AG04450 (cell line): Measurements from ENCODE around the gene IGSF11. TPM values are rescaled to one million over a fixed set of nuclear protein-coding genes. Genes with fewer than 3 reads are reported as not detected.

Source experiments
- CTCF ChIA-PET: fragments of 300-600, 350-600 bp; formaldehyde crosslinking; extraction: SDS; loops from one replicate; lab custom pipeline; 2022; ENCODE audit warnings: antibody characterized with exemption, inconsistent platforms; lab: Charles Lee
- POLR2A ChIA-PET: fragments of 350-600 bp; formaldehyde crosslinking; extraction: SDS; loops from one replicate; lab custom pipeline; 2021; ENCODE audit warnings: antibody characterized with exemption, inconsistent platforms; lab: Yijun Ruan, JAX
- DNase-seq: peaks from one replicate; pipeline ENCODE4 v3.0.0-alpha.2; 2011; ENCODE audit warnings: low read depth, low spot score
- H3K27ac ChIP-seq: one replicate; pipeline ENCODE4 v1.5.1; 2012; ENCODE audit warnings: low read depth, low read length, control low read depth
- H3K27me3 ChIP-seq: one replicate; pipeline ENCODE4 v1.6.0; 2012; ENCODE audit warnings: low read length; ENCODE audit not compliant: control insufficient read depth, insufficient read depth
- H3K4me3 ChIP-seq: 2 replicates; pipeline ENCODE4 v1.5.1; 2011; ENCODE audit warnings: mild to moderate bottlenecking, low read depth, low read length, control low read depth
- H3K9me3 ChIP-seq: 2 replicates; pipeline ENCODE4 v1.5.1; 2012; ENCODE audit warnings: low read length; ENCODE audit not compliant: control insufficient read depth, insufficient read depth
- polyA plus RNA-seq: library from polyadenylated mRNA; depleted of rRNA; stranded (reverse); fragments of >200 nt; gene quantifications from 2 replicates; pipeline ENCODE4 v1.2.3, GENCODE V29; 2011
- TF ChIP-seq, protein P1 (sequence below): IDR thresholded peaks from 2 replicates; pipeline ENCODE4 v1.5.1; 2011; ENCODE audit warnings: low read depth, low read length, control low read depth, inconsistent platforms

Gene IGSF11
- polyA plus RNA-seq, 1 experiment, result 0.05 TPM

DNA sequence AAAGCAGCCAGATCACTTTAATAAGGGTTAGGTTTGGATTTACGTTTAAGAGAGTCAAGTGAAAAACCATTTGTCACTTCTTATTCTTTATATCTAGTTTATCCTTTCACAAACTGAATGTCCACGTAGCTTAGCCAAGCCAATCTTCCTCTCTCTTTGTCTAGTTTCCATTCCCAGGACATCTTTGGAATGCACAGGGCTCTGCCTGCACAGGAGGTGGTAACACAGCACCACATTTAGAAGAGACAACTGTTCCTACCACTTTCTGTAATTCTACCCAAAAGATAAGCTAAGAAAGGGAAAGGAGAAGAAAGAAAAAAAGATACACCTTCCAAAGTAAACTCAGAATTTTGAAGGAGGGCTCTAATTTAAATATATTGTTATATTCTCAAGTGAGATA lies 67.9 kb downstream of the IGSF11 start:
- ChIA-PET CTCF (no interaction called here), POLR2A (no interaction called here)
- Histone ChIP-seq H3K27ac (no peak overlapping the region), H3K9me3 (no peaks in the 10 kb centered on the region), H3K27me3 (no peaks in the 10 kb centered on the region), H3K4me3 (no peak overlapping the region)
- no peak for DNase-seq
- TF ChIP-seq, protein P1, sequence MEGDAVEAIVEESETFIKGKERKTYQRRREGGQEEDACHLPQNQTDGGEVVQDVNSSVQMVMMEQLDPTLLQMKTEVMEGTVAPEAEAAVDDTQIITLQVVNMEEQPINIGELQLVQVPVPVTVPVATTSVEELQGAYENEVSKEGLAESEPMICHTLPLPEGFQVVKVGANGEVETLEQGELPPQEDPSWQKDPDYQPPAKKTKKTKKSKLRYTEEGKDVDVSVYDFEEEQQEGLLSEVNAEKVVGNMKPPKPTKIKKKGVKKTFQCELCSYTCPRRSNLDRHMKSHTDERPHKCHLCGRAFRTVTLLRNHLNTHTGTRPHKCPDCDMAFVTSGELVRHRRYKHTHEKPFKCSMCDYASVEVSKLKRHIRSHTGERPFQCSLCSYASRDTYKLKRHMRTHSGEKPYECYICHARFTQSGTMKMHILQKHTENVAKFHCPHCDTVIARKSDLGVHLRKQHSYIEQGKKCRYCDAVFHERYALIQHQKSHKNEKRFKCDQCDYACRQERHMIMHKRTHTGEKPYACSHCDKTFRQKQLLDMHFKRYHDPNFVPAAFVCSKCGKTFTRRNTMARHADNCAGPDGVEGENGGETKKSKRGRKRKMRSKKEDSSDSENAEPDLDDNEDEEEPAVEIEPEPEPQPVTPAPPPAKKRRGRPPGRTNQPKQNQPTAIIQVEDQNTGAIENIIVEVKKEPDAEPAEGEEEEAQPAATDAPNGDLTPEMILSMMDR, result no peak

DNA sequence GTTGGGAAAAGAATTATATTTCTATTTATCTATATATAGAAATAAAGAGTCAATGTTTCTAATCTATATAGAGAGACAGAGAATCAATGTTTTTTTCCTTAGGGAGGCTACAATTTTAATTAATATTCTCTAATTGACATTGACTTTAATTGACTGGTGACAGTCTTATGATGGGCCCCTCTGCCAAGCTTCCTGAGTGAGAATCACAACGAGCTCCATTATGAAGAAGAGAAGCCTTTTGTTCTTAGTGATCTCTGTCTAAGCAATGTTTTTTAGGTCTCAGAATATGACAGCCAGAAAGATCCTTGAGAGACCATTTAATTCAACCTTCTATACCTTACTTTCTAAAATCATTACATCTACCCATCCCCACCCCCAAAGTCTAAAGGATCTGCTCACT lies 70.9 kb downstream of the IGSF11 start:
- Histone ChIP-seq H3K27ac (no peak overlapping the region), H3K9me3 (no peaks in the 10 kb centered on the region), H3K27me3 (no peaks in the 10 kb centered on the region), H3K4me3 (no peak overlapping the region)
- TF ChIP-seq, protein P1, result no peak
- CTCF ChIA-PET, result no interaction called here
- POLR2A ChIA-PET, result no interaction called here
- no peak for DNase-seq

DNA sequence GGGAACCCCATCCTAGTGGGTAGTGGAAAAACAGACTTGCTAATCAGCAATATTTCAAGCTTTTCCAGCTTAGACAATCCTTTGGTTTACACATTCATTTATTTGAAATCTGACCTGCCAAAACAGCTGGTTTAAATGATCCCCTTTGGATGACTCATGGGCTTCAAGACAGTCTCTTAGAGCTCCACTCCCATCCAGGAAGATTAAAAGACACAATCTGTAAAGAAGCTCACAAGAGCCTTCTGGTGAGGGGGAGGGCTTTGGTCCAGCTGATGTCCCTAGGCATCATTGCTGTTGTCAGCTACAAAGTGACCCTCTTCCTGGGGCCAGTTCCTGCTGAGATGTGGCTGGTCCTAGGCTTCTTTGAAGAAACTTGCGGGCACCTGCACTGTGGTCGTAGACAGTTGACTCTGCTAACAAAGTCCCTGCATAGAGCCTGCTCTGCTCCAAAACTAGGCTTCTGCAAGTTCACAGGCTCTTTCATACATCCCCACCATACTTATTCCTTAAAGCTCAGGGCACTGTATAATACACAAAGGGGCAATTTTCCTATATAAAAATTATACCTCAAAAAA lies 73.7 kb downstream of the IGSF11 start:
- Histone ChIP-seq H3K27me3 (no peaks in the 10 kb centered on the region), H3K9me3 (no peaks in the 10 kb centered on the region), H3K27ac (no peak overlapping the region), H3K4me3 (no peak overlapping the region)
- TF ChIP-seq, protein P1, result no peak
- no peak for DNase-seq
- ChIA-PET POLR2A (no interaction called here), CTCF (interaction anchor here (1.1 to 1.5 kb wide), 2 partner anchors 74 to 77 kb away, joined by 3 to 6 read pairs; partner anchors contain the start of gene IGSF11)

DNA sequence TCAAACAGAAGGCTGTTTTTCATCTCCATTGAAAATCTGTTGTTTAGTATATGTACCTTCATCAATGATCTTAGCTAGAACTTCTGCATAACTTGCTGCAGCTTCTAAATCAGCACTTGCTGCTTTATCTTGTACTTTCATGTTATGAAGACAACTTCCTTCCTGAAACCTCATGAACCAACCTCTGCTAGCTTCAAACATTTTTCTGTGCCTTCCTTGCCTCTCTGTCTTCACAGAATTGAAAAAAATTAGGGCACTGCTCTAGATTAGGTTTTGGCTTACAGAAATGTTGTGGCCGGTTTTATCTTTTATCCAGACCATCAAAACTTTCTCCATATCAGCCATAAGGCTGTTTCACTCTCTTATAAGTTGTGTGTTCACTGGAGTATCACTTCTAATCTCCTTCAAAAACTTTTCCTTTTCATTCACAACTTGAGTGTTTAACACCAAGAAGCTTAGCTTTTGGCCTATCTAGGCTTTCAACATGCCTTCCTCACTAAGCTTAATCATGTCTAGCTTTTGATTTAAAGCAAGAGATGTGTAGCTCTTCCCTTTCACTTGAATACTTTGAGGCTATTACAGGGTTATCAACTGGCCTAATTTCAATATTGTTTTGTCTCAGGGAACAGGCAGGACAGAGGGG lies 78.6 kb downstream of the IGSF11 start:
- Histone ChIP-seq H3K27ac (no peak overlapping the region), H3K9me3 (no peaks in the 10 kb centered on the region), H3K27me3 (no peaks in the 10 kb centered on the region), H3K4me3 (no peak overlapping the region)
- DNase-seq, result no peak
- ChIA-PET POLR2A (no interaction called here), CTCF (interaction anchor here (0.6 kb wide), 1 partner anchor 72 kb away, joined by 3 read pairs; no protein-coding TSS in a partner anchor)
- TF ChIP-seq, protein P1, result no peak

DNA sequence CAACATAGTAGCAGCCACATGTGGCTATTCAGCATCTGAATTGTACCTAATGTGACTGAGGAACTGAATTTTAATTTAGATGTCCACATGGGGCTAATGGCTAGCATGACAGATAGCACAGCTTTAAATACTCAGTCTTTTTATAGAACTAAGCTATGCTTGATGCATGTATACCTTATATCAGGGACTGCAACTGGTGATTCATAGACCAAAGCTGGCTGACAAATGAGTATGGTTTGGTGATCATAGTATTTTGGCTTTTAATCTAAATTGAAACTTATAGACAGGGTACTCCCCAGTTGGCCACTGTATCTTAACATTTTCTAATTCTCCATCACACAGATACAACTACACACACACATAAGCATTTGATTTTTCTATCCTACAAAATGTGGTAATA lies 83.6 kb downstream of the IGSF11 start:
- no peak for DNase-seq
- H3K4me3 ChIP-seq, result no peak overlapping the region
- CTCF ChIA-PET, result no interaction called here
- H3K27ac ChIP-seq, result no peak overlapping the region
- POLR2A ChIA-PET, result no interaction called here
- TF ChIP-seq, protein P1, result no peak
- H3K27me3 ChIP-seq, result no peaks in the 10 kb centered on the region
- H3K9me3 ChIP-seq, result no peaks in the 10 kb centered on the region
